ENCODE measurements around the gene MTHFR.

MTHFR gene

GRCh38 chr1:11784993-11785769 is 20.6 kb downstream of the MTHFR start:
- H3K4me3 ChIP-seq (ENCODE audit: low read length): peak overlapping the region; percentile 28; the same call in 1 of the 2 replicates
- TF ChIP-seq CTCF (conservative IDR thresholded peaks at IDR 0.05; ENCODE audit: low read length): peak; percentile 66
- no peak for DNase-seq (ENCODE audit: low read depth)

GRCh38 chr1:11784256-11784992 is 21.3 kb downstream of the MTHFR start:
- DNase-seq (ENCODE audit: low read depth): no peak
- TF ChIP-seq CTCF (conservative IDR thresholded peaks at IDR 0.05; ENCODE audit: low read length): no peak
- H3K4me3 ChIP-seq (ENCODE audit: low read length): no peak overlapping the region

GRCh38 chr1:11783556-11783955 is 22.2 kb downstream of the MTHFR start:
- no peak for DNase-seq (ENCODE audit: low read depth)
- no peak for TF ChIP-seq CTCF (conservative IDR thresholded peaks at IDR 0.05; ENCODE audit: low read length)
- no peak overlapping the region for H3K4me3 ChIP-seq (ENCODE audit: low read length)

GRCh38 chr1:11782127-11782708 is 23.5 kb downstream of the MTHFR start:
- H3K4me3 ChIP-seq (ENCODE audit: low read length): no peak overlapping the region
- no peak for TF ChIP-seq CTCF (conservative IDR thresholded peaks at IDR 0.05; ENCODE audit: low read length)
- no peak for DNase-seq (ENCODE audit: low read depth)

GRCh38 chr1:11781297-11781696 is 24.5 kb downstream of the MTHFR start:
- TF ChIP-seq CTCF (conservative IDR thresholded peaks at IDR 0.05; ENCODE audit: low read length): no peak
- no peak overlapping the region for H3K4me3 ChIP-seq (ENCODE audit: low read length)
- no peak for DNase-seq (ENCODE audit: low read depth)

- no peak for DNase-seq (ENCODE audit: low read depth)
- no peak for TF ChIP-seq CTCF (conservative IDR thresholded peaks at IDR 0.05; ENCODE audit: low read length)
These were observed 25.2 kb downstream of the MTHFR start for GRCh38 chr1:11780380-11781147.

More at GRCh38 chr1:11780380-11781147, 25.2 kb downstream of the MTHFR start:
- no peak overlapping the region for H3K4me3 ChIP-seq (ENCODE audit: low read length)
